ENCODE measurements around the gene GRHL1.
A peak's percentile ranks its signal among the peaks of the same experiment; 100 is the strongest.

Gene GRHL1

DNA sequence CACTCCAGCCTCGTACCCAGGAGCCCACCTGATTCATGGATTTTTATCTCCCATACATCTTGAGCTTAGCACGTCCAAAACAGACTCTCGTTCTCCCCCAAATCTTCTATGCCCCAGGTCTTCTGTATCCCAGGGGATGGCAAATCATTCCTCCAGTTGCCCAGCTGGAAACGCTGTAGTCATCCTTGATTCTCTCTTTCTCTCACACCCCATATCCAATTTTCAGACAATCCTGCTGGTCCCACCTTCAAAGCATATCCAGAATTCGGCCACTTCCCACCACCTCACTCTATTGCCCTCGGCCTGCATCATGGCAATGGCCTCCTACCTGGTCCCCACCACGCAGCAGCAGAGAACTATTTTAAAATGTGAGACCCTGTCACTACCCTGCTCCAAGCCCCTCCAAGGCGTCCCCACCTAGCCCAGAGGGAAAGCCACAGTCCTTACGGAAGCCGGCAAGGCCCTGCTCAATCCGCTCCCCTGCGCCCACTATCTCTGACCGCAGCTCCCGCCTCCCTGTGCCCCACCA, 1.4 kb upstream of the GRHL1 start:
- DNase-seq, result no peak

- peak; percentile 67 for DNase-seq
Measured at GRCh38 chr2:9950521-9951271, 797 bp upstream of the GRHL1 start.

DNA sequence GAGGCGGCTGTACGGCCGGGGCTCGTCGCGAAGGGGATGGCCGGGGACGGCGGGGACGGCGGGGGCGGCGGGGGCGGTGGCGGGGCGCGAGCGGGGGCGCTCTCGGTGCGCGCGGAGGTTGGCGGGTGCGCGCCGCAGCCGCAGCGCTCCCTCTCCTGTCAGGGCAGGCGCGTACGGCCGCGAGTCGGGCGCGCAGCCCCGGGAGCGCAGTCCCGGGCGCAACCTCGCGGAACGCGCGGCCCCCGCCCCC, 296 bp upstream of the GRHL1 start:
- DNase-seq, result no peak

GRCh38 chr2:9952286-9952737, 819 bp downstream of the GRHL1 start:
- no peak for DNase-seq

- no peak for DNase-seq
Measured at GRCh38 chr2:9952856-9953503, 1.5 kb downstream of the GRHL1 start.

DNA sequence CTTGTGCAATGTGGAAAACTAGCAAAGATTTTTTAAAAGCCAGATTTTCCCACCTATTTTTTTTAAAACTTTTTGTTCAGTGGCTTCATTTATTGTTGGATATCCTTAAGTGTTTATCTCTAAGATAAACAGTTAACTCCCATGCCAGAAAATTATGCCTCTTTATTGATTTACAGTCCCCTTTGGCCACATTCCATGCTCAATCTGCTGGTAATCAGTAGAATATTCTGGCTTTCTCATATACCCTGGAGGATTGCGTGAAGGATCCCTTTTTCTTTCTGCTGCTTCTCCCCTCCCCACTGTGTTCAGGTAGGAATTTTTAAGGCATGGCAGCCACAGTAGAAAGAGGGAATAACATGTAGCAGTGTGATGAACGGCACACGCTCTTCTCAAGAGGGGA, 2.6 kb downstream of the GRHL1 start:
- no peak for DNase-seq

GRCh38 chr2:9958057-9958456, 6.6 kb downstream of the GRHL1 start:
- DNase-seq, result no peak

- no peak for DNase-seq
Measured at GRCh38 chr2:9959262-9959661, 7.8 kb downstream of the GRHL1 start.

DNA sequence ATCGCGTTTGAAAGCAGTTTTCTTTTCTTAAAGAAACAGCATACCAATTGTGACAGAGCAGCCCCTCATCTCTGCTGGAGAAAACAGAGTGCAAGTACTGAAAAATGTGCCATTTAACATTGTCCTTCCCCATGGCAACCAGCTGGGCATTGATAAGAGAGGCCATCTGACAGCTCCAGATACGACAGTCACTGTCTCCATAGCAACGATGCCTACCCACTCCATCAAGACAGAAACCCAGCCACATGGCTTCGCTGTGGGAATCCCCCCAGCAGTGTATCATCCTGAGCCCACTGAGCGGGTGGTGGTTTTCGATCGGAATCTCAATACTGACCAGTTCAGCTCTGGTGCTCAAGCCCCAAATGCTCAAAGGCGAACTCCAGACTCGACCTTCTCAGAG, 9.5 kb downstream of the GRHL1 start:
- DNase-seq, result no peak

DNA sequence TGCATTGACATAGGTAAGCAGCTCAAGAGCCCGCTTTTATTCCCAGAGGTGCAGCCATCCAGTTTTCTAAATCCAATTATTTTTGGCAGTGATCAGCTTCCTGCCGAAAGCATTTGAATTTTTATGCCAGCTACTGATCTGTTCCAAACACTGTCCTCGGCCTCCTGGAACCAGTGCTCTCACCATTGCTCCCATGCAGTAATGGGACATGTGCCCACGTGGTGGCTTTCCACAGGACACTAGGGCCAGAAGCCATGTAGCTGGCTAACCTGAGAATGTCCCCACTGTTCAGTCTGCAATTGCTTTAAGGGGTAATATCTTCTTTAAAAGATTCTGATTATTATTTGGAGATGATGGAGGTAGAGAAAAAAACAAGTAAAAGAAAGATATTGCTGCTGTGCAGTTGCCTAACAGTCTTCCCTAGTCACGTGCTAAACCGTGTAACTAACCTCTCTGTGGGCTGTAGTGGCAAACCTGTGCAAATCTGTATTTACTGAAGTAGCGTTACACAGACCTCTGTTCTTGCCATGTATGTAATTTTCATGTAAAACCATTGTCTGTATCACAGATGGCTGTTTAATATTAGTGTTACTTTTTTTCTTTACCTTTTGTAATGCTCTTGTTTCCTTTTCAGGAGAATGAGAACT, 13.0 kb downstream of the GRHL1 start:
- DNase-seq, result no peak

DNA sequence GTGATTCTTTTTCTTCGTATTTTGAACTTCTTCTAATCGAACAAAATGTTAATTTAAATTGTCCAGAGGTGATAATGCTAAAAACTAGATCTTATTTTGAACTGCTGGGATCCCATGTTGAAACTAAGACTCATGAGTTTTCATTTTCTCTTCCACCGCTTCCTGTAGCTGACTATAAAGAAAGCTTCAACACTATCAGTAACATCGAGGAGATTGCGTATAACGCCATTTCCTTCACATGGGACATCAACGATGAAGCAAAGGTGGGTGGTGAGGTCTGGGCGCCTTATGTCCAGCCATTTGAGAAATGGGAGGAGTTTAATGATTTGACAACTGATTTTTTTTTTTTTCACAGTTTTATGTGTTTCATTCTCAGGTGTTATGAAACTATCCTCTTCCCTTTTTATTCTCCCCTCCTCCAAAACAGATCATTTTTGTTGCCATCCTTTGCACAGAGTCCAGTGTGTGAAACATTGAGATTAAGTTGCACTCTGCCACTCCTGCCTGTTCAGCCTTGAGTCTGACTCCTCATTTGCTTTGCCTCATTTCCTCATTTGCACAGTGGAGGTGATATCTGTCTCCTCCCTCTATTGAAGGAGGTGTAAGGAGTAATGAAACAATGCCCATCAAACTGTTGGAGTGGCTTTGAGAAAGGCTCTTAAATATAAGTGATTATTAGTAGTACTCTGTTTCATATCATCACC, 13.8 kb downstream of the GRHL1 start:
- no peak for DNase-seq

DNA sequence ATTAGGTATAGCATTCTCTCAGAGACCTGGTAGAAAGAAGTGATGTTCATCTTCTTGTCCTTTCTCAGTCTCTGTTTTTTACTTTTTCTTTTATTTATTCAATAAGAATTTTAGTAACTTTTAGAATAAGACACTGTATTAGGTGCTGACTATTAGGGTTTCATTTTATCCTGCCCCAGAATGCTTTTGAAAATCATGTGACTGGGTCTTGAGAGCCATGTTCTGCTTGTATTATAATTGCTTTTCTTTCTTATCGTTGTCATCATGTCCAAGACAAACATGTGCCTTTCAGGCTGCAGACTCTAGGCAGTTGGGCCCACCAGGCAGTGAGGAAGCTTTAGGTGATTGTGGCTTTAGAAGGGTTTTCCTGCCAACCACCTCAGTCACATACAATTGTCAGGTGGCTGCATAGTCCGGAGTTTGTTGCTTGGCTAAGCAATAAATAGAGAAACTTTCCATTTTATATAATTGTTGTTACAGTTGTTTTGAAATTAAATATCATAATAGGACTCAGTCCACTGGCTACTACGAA, 15.1 kb downstream of the GRHL1 start:
- no peak for DNase-seq

- DNase-seq, result no peak
Measured at GRCh38 chr2:9967053-9967775, 15.7 kb downstream of the GRHL1 start.

DNA sequence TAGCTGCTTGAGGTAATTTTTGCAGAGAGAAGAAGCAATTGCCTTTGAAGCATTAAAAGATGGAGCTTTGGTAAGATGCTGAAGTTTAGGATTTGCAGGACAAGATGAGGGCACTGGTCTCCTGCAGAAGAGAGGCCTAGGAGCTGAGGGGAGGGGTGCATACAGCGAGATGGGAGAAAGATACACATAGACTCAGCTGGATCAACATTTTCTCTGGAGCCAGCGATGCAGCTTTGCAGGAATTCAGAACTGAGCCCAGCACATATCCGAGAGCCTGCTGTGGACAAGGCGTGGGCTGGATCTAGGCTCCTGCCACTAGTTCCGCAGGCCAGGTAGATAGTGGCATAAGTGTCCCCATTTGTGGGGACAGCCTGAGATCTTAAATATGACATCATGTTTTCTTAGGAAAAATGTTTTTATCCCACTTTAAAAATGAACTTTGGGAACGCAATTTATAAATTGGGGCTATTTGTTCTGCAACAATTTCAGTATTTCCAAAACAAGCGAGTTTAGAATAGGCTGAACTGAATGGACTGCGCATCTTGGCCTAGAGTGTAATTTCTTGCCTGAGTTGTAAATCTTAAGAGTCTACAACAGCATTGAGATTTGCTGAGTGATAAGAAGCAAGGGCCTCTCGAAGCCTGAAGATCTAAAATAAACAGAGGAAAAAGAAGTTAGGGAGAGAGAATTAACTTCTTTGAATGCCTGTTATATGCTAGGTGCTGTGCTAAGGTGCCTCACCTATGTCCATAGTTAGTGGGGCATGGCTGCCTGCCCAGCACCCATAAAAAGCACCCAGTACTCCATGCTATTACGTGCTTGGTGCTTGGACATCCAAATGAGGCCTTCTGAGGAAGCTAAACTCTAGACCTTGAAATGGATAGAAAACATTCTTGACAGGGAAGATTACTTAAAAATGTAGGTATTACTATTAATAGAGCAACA, 17.3 kb downstream of the GRHL1 start:
- DNase-seq, result no peak

DNA sequence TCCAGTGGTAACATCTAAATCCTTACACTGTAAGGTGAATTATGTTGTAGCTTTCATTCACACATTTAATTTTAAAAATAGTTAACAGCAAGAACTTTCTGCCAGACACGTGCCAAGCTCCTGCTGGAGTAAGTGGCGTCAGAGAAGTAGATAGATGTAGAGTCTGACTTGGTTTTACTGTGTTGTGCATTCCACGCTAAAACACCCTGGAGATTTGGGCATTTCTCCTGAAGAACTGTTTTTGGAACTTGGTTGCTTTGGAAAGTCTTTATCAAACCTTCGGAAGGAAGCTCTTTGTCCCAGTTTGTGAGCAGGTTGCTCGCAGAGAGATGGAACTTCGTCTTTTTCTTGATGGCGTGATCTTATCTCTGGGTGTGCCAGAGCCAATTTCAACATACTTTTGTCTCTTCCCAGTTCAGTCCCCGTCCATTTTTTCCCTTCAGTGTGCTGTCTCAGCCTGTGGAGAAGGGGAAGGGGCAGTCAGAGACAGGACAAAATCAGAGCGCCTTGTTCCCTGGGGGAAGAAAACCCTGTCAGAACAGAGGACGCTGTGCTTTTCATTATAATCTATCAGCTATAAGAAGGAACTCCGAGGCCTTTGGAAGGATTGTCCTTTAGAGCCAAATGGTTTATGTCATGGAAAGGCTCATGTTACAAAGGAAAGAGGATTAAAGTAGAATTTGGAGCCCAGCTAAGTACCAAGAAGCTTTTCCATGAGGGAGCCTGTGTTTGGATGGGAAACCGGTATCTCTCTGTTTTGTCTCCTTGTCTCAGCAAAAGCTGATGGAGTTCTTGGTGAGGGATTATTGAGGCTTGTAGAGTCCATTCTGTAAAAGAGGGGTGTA, 18.9 kb downstream of the GRHL1 start:
- no peak for DNase-seq

DNA sequence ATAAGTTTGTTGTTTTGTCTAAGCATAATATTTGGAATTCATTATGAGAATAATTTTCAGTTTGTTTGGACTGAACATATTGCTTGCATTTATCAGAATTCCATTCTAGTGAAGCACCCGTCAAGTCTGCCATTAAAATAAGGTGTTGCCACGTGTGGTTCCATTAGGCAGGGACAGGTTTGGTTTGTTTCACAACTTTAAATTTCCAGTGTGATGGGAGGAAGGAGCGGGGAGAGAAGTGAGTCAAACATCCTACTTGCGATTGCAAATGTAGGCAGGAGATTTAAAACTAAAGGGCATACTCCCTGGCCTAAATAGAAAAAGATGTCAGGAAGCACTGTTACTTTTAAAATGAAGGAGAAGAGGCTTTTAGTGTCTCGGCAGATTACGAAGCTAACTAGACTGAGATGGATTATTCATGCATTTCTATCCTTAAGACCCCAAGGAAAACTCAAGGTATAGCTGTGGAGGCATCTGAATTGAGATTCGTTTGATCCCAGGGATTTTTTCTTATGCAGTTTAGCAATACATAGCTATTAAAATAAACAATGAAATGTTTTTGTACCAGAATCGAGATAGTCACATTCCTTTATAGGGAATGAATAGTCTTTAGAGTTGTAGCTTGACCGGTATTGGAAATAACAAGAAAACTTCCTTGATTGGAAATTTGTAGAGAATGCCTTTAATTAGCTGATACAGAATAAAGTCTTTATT, 19.8 kb downstream of the GRHL1 start:
- no peak for DNase-seq

GRCh38 chr2:9971890-9972289, 20.4 kb downstream of the GRHL1 start:
- no peak for DNase-seq

GRCh38 chr2:9972621-9973479, 21.4 kb downstream of the GRHL1 start:
- DNase-seq, result no peak

- no peak for DNase-seq
Measured at GRCh38 chr2:9973690-9974089, 22.2 kb downstream of the GRHL1 start.
